ENCODE results near the gene DGAT2. TPM values are rescaled to one million over a fixed set of nuclear protein-coding genes. Genes with fewer than 3 reads are reported as not detected.

The DGAT2 gene
- total RNA-seq, 1 donor, result 3.6 TPM

DNA sequence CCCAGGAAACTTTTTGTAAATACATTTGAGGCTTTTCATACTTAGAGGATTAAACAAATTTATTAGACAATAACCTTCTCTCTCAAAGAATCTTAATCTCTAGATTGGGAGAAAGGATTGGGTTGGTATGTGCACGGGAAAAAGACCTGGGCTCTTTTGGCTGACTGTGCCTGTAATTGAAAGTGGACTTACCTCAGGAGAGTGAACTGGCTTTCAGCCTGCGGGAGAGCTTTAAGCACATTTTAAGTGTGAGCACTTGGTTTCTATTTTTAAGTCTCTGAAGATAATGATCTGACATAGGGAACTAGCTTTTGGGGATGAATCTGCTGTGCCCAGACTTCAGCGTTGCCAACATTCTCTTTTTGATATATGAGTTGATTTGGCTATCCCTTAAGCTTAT lies 82.2 kb downstream of the DGAT2 start:
- peaks cover 47% of the 10 kb centered on the region for H3K79me2 ChIP-seq (ENCODE audit: insufficient read depth, low read length)
- no peak for DNase-seq (ENCODE audit: insufficient read length, low spot score, missing footprints)

More for the DNA sequence above, 82.2 kb downstream of the DGAT2 start:
- Histone ChIP-seq H4K20me1 (ENCODE audit: insufficient read depth, low read length) (no peaks in the 10 kb centered on the region), H2AFZ (ENCODE audit: low read length) (no peak overlapping the region), H3K4me1 (ENCODE audit: insufficient read depth, low read length) (peaks cover 14% of the 10 kb centered on the region), H3K27ac (ENCODE audit: low read depth, low read length) (peak overlapping the region; percentile 11), H3K27me3 (ENCODE audit: insufficient read depth, low read length) (no peaks in the 10 kb centered on the region), H3K9me3 (ENCODE audit: low read depth, low read length) (no peaks in the 10 kb centered on the region), H3K4me2 (ENCODE audit: insufficient read depth, low read length) (peak overlapping the region; percentile 7), H3K36me3 (ENCODE audit: insufficient read depth, low read length) (no peaks in the 10 kb centered on the region), H3K4me3 (ENCODE audit: insufficient read depth, low read length) (no peak overlapping the region)
- TF ChIP-seq, protein P1, sequence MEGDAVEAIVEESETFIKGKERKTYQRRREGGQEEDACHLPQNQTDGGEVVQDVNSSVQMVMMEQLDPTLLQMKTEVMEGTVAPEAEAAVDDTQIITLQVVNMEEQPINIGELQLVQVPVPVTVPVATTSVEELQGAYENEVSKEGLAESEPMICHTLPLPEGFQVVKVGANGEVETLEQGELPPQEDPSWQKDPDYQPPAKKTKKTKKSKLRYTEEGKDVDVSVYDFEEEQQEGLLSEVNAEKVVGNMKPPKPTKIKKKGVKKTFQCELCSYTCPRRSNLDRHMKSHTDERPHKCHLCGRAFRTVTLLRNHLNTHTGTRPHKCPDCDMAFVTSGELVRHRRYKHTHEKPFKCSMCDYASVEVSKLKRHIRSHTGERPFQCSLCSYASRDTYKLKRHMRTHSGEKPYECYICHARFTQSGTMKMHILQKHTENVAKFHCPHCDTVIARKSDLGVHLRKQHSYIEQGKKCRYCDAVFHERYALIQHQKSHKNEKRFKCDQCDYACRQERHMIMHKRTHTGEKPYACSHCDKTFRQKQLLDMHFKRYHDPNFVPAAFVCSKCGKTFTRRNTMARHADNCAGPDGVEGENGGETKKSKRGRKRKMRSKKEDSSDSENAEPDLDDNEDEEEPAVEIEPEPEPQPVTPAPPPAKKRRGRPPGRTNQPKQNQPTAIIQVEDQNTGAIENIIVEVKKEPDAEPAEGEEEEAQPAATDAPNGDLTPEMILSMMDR (IDR thresholded peaks at IDR 0.05; ENCODE audit: extremely low read depth, low read depth, low read length), result no peak

Small RNA genes lying within 50 kb of the gene (small RNA-seq; reads per million reads assigned to genes)
- gene RF00019 (not detected), gene RN7SL786P (not detected)

Other genes with a start within 250 kb of the DGAT2 start
- gene GDPD5, start 242.8 kb upstream of the DGAT2 start, total RNA-seq, result 13.4 and 14.1 TPM in 2 replicates
- 1,145 and 1,318 TPM in 2 replicates for gene SERPINH1, start 206.5 kb upstream of the DGAT2 start, total RNA-seq
- gene MAP6, start 99.7 kb upstream of the DGAT2 start, total RNA-seq, result 0.72 and 1.5 TPM in 2 replicates
- not detected in 2 replicates for gene MOGAT2, start 50.9 kb upstream of the DGAT2 start, total RNA-seq
- gene UVRAG, start 46.4 kb downstream of the DGAT2 start, total RNA-seq, result 28.2 and 30.4 TPM in 2 replicates

All from osteoblast (primary cell).